NCI-H345 treated with DMSO at 0.1 percent for 48 hours (cell line): Measurements from ENCODE around the gene USHBP1.
"Not testable (repeated sequence)": the region's sequence is repeated elsewhere in the genome, so short reads cannot be mapped to it uniquely, and the experiment has no call there.

Experiments
- DNase-seq: peaks from one replicate; lab custom pipeline; 2025; ENCODE audit not compliant: unreplicated experiment; lab: John Stamatoyannopoulos, UW

Gene USHBP1

DNA sequence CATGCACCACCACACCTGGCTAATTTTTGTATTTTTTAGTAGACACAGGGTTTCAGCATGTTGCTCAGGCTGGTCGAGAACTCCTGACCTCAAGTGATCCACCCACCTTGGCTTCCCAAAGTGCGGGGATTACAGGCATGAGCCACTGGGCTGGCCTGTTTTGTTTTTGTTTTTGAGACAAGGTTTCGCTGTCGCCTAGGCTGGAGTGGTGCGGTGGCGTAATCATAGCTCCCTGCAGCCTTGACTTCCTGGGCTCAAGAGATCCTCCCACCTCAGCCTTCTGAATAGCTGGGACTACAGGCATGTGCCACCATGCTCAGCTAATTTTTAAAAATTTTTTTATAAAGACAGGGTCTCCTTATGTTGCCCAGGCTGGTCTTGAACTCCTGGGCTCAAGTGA lies 31.0 kb upstream of the USHBP1 start:
- not testable (repeated sequence) for DNase-seq

- no peak for DNase-seq
Measured at GRCh38 chr19:17294051-17294891, 29.7 kb upstream of the USHBP1 start.

- DNase-seq, result no peak
Measured at GRCh38 chr19:17293605-17294004, 29.1 kb upstream of the USHBP1 start.

GRCh38 chr19:17292301-17293074 lies 27.9 kb upstream of the USHBP1 start:
- no peak for DNase-seq

DNA sequence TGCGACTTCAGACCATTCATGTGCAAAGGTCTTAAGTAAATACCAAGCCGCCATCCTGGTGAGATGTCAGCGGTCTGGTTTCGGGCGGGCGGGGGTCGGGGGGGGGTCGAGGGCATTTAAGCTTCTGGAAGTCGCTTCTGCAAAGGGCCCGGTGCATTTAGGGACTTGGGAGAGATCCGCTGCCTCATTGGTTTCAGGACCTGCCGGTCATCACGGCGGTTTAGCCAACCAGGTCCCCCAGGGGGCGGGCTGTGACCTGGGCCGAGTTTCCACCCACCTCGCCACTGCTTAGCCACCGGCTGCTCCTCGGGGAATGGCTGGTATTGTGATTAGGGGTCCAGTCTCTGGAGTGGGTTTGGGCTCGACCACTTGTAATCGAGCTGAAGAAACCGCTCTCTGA lies 24.9 kb upstream of the USHBP1 start:
- DNase-seq, result no peak

DNA sequence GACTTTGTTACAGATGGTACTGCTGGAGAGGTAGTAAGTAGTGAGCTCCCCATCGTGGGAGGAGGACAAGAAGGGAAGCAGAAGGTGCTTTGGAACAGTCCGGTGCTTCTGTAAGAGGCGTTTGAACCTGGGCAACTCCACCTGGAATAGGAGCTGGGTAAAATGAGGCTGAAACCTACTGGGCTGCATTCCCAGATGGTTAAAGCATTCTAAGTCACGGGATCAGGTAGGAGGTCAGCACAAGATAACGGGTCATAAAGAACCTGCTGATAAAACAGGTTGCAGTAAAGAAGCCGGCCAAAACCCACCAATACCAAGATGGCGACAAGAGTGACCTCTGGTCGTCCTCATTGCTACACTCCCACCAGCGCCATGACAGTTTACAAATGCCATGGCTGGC lies 22.2 kb upstream of the USHBP1 start:
- no peak for DNase-seq

- no peak for DNase-seq
Measured at GRCh38 chr19:17286263-17286662, 21.7 kb upstream of the USHBP1 start.

GRCh38 chr19:17285415-17286135 lies 21.0 kb upstream of the USHBP1 start:
- DNase-seq, result no peak

DNA sequence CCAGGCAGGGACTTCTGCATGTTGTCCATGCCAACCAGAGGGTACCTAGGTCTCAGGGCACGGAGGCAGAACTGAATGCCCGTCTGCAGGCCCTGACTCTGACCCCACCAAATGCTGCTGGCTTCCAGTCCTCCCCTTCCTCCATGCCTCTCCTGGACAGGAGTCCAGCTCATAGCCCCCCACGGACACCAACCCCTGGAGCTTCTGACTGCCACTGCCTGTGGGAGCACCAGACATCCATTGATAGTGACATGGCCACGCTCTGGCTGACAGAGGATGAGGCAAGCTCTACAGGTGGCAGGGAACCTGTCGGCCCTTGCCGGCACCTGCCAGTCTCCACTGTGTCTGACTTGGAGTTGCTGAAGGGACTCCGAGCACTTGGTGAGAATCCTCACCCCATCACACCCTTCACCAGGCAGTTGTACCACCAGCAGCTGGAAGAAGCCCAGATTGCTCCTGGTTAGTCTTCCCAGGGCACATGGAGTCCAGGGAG lies 19.0 kb upstream of the USHBP1 start:
- no peak for DNase-seq

DNA sequence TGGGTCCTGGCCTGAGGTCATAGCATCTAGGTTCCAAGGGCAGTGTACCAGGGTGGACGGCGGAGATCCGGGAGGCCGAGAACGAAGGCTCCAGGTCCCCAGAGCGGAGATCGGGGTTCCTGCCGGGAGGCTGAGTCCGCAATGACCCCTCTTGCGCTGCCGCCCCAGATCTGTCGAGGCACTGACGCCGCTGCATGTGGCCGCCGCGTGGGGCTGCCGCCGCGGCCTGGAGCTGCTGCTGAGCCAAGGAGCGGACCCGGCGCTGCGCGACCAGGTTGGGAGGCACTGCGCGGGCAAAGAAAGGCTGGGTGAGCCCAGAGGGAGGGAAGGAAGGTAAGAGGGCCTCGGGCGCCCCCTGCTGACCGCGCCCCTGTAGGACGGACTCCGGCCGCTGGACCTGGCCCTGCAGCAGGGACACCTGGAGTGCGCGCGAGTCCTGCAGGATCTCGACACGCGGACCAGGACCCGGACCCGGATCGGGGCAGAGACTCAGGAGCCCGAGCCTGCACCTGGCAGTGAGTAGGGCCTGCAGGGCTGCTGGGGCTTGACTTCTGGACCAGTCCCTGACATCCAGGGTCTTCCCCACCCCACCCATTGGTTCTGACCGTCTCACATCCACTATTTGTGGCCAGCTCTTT lies 18.1 kb upstream of the USHBP1 start:
- DNase-seq, result peak; percentile 18

DNA sequence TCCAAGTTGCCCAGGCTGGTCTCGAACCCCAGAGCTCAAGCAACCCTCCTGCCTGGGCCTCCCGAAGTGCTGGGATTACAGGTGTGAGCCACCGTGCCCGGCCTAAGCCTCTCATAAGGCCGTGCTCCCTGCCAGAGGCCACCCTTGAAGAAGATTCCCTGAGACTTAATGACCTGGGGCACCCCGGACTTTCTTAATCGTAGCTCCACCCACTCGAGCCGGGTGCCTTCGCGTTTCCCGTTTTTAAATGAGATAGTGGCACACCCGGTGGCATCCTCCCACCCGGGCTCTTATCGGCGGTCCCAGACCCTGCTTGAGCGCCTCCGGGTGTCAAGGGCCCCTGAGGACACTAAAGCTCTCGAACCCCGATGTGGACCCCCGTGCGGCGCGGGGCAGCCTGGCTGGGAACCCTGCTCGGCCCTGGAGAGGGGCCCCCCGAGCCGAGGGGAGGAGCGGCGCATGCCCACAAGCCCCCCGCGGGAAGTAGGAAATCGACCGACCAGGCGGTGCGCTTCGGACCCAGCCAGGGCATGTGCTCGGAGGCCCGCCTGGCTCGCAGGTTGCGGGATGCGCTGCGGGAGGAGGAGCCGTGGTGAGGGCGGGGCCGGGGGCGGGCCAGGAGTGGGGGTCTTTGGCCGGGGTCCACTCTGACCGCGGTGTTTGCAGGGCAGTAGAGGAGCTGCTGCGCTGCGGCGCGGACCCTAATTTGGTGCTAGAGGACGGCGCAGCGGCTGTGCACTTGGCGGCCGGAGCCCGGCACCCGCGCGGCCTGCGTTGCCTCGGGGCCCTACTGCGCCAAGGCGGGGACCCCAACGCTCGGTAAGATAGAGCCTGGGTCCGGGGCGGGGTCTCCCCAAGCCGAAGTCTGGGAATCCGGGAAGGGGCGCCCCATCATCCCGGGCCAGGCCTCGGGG lies 17.1 kb upstream of the USHBP1 start, which contains the start of gene ANKLE1:
Gene ANKLE1, plus strand, starts transcription at position 511 of the 914 bp plus-strand sequence. Its CDS starts 20 bp downstream, at position 531.
- no peak for DNase-seq

DNA sequence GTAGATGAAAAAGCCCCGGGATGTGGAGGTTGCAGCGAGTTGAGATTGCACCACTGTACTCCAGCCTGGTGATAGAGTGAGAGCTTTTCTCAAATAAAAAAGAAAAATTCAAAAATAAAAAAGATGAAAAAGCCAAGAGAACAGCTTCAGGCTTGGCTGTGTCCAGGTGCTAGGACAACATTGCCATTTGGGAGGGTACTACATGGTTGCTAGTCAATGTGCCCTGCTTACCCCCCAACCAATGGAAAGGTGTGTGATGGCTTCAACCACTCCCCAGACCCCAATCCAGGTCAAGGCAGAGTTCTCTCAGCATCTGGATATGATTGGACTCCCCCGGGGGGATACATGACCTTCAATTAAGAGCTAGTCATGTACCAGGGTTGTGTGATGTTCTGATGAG lies 14.9 kb upstream of the USHBP1 start:
- no peak for DNase-seq

DNA sequence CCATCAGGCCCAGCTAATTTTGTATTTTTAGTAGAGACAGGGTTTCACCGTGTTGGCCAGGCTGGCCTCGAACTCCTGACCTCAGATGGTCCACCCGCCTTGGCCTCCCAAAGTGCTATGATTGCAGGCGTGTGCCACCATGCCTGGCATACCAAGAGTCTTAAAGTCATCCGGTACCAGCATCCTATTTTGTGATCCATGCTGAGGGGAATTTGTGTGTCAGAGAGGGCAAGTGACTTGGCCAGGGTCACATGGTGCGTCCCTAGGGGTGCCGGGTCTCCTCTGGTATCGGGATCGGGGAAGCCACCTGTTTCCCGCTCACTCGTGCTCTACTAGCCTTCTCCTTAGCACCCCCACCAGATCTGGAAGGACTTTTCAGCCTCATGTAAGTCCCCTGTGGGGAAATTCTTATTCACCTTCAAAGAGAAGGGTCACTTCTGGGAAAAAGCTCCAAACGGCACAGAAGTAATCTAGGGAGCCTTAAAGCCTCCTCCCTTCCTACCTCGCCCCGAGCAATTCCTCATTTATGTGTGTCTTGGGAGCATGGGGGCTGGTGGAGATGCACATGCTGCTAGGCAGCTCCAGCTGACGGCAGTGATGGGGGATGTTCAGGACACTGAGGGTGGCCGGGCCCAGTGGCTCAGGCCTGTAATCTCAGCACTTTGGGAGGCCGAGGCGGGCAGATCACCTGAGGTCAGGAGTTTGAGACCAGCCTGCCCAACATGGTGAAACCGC lies 11.1 kb upstream of the USHBP1 start:
- DNase-seq, result no peak

- DNase-seq, result not testable (repeated sequence)
Measured at GRCh38 chr19:17274892-17275291, 10.3 kb upstream of the USHBP1 start.

DNA sequence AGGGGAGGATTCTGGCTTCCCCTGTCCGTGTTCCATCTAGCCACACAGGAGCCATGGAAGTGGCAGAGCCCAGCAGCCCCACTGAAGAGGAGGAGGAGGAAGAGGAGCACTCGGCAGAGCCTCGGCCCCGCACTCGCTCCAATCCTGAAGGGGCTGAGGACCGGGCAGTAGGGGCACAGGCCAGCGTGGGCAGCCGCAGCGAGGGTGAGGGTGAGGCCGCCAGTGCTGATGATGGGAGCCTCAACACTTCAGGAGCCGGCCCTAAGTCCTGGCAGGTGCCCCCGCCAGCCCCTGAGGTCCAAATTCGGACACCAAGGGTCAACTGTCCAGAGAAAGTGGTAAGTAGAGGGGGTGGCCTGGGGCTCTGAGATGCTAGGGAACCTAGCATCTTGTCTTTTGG lies 4.2 kb upstream of the USHBP1 start:
- DNase-seq, result no peak

DNA sequence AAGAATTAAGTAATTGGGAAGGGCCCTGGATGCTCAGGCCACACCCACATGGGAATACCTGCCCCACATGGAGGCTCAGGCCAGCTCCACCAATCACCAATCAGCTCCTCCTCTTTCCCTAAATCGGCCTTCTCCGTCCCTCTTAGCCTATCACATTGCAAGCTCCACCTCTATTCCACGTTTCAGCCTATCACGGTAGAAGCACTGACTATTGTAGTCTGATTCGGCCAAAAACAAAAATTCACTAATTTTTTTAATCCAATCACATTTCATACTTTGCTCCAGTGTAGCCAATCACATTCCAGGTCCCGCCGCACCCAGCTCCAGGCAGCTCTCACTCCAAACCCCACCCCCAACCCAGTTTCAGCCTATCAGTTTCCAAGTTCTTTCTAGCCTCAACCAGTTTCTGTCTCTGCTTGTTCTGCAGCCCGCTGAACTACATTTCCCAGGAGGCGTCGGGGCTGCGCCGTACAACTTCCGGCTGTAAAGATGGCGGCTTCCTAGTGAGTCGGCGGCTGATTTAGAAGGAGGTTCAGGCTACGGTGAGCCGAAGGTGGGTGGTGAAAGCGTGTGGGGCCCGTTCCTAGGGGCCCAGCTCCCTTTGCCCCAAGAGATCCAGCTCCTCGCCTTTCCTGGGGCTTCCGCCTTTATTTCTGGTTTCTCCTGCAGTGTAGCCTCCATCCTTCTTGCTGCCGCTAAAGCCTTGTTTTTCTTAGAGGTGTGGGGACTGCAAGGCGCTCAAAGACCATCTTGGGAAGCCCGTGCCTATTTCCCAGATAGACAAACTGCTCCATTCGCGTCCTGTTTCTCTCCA lies 2.6 kb upstream of the USHBP1 start, which contains the start of gene BABAM1:
Gene BABAM1, plus strand, starts transcription at position 469 of the 814 bp plus-strand sequence. CDS start 1,364 bp downstream, outside the sequence.
- DNase-seq, result peak; percentile 85

- no peak for DNase-seq
Measured at GRCh38 chr19:17266589-17266974, 2.0 kb upstream of the USHBP1 start.

DNA sequence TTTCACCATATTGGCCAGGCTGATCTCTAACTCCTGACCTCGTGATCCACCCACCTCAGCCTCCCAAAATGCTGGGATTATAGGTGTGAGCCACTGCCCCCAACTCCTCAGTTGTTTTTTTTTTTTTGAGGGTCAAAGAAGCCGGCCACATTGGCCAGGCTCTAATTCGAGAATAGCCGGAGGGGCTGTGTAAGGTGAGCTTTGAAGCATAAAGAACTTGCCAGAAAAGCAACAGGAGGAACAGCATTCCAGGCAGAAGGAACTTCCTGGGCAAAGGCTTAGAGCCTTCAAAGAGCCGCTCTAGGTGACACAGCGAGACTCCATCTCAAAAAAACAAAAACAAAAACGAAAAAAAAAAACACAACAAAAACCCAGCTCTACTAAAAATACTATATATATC lies 1.5 kb upstream of the USHBP1 start:
- DNase-seq, result no peak
